Endothelial cell (in vitro differentiated cells): ENCODE data around the gene SMARCA2. TPM values are rescaled to one million over a fixed set of nuclear protein-coding genes. Genes with fewer than 3 reads are reported as not detected.

Experiments used
- DNase-seq: peaks from one replicate; pipeline ENCODE4 v3.0.0; 2021; ENCODE audit warnings: low spot score
- H3K27ac Mint-ChIP-seq: one replicate; pipeline ENCODE4 v1.8.0; 2021; ENCODE audit warnings: mixed read lengths, inconsistent platforms; ENCODE audit not compliant: unreplicated experiment
- H3K27me3 Mint-ChIP-seq: one replicate; pipeline ENCODE4 v1.8.0; 2021; ENCODE audit warnings: mild to moderate bottlenecking, moderate library complexity, mixed read lengths, inconsistent platforms; ENCODE audit not compliant: unreplicated experiment
- H3K36me3 Mint-ChIP-seq: one replicate; pipeline ENCODE4 v1.8.0; 2021; ENCODE audit warnings: mild to moderate bottlenecking, low read depth, mixed read lengths, inconsistent platforms; ENCODE audit not compliant: unreplicated experiment
- H3K4me1 Mint-ChIP-seq: one replicate; pipeline ENCODE4 v1.8.0; 2021; ENCODE audit warnings: mild to moderate bottlenecking, mixed read lengths, inconsistent platforms; ENCODE audit not compliant: unreplicated experiment
- H3K4me3 Mint-ChIP-seq: one replicate; pipeline ENCODE4 v1.8.0; 2021; ENCODE audit warnings: mild to moderate bottlenecking, mixed read lengths, inconsistent platforms; ENCODE audit not compliant: unreplicated experiment
- H3K9me3 Mint-ChIP-seq: one replicate; pipeline ENCODE4 v1.8.0; 2021; ENCODE audit warnings: mixed read lengths, inconsistent platforms; ENCODE audit not compliant: unreplicated experiment
- CTCF ChIP-seq: fragments of 200-600 bp; sonication (generic); IDR thresholded peaks from one replicate; pipeline ENCODE4 v1.5.0; 2021; ENCODE audit warnings: antibody characterized with exemption; ENCODE audit not compliant: unreplicated experiment
- total RNA-seq: library from RNA; stranded (reverse); fragmentation: NEBNext Ultra II Directional; extraction: Animal tissue kit (Norgen Biotek cat#: 25700); gene quantifications from one replicate; pipeline ENCODE4 v1.2.1, GENCODE V29; 2021; ENCODE audit not compliant: unreplicated experiment

SMARCA2 gene
- total RNA-seq, 1 donor from 2014 or later = 43.7 TPM

DNA sequence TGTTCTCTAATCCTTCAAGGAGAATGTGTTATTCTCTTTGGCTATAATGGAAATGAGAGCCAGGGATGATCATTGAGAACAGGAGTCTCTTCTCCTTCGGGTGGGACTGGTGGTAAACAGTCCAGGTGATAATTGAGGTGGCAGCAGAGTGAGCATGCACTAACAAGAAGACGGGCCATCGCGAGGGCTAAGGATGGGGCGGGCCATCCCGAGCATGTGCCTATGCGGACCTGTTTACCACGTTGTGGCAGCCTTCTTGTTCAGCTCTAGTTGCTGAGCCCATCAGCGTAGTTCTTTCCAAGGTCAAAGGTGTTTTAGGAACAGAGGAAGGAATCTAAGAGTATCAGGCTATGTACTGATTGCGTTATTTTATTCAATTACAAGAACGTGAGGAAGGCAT is 180.1 kb downstream of the SMARCA2 start:
- Mint-ChIP-seq H3K27ac (no peak overlapping the region), H3K9me3 (no peaks in the 10 kb centered on the region), H3K4me1 (peaks cover 6% of the 10 kb centered on the region), H3K36me3 (peaks cover 9% of the 10 kb centered on the region), H3K4me3 (no peak overlapping the region), H3K27me3 (peaks cover 2% of the 10 kb centered on the region)
- no peak for TF ChIP-seq CTCF
- no peak for DNase-seq

- no peak overlapping the region for H3K4me3 Mint-ChIP-seq
- no peak for TF ChIP-seq CTCF
- peaks cover 15% of the 10 kb centered on the region for H3K36me3 Mint-ChIP-seq
- H3K4me1 Mint-ChIP-seq = peaks cover 6% of the 10 kb centered on the region
- peaks cover 4% of the 10 kb centered on the region for H3K27me3 Mint-ChIP-seq
- no peak overlapping the region for H3K27ac Mint-ChIP-seq
- DNase-seq = no peak
- peaks cover 5% of the 10 kb centered on the region for H3K9me3 Mint-ChIP-seq
Measured at GRCh38 chr9:2196757-2197156, 181.6 kb downstream of the SMARCA2 start.

DNA sequence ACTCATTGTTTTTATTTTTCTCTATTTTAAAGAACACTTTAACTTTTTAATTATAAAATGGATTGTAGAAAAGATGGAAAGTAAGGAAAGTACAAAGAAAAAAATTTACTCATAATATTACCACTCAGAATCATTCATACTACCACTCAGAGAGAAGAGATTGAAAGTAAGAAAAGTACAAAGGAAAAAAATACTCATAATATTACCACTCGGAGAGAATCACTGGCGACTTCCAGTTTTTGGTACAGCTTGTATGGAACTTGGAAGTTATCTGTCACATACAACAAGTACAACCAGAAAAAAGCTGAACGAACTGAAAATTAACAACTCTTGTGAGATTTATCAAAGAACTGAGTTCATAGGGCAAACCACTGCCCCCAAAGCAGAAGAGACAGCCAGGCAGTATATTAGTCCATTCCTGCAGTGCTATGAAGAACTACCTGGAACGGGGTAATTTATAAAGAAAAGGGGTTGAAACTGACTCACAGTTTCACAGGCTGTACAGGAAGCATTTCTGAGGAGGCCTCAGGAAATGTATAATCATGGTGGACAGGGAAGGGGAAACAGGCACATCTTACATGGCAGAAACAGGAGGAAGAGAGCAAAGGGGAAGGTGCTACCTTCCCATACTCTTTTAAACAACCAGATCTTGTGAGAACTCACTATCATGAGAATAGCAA is 183.9 kb downstream of the SMARCA2 start:
- TF ChIP-seq CTCF = no peak
- DNase-seq = no peak
- peaks cover 15% of the 10 kb centered on the region for H3K36me3 Mint-ChIP-seq
- H3K27me3 Mint-ChIP-seq = peaks cover 2% of the 10 kb centered on the region
- H3K27ac Mint-ChIP-seq = peak overlapping the region; percentile 87
- H3K4me1 Mint-ChIP-seq = peaks cover 6% of the 10 kb centered on the region
- H3K4me3 Mint-ChIP-seq = peak overlapping the region; percentile 50
- peaks cover 5% of the 10 kb centered on the region for H3K9me3 Mint-ChIP-seq

- Mint-ChIP-seq H3K4me3 (peak overlapping the region; percentile 26), H3K9me3 (peaks cover 5% of the 10 kb centered on the region), H3K36me3 (peaks cover 15% of the 10 kb centered on the region), H3K27ac (peak overlapping the region; percentile 87), H3K4me1 (peaks cover 6% of the 10 kb centered on the region), H3K27me3 (peaks cover 2% of the 10 kb centered on the region)
- no peak for DNase-seq
- TF ChIP-seq CTCF = no peak
Measured at GRCh38 chr9:2199999-2200796, 185.1 kb downstream of the SMARCA2 start.

- no peaks in the 10 kb centered on the region for H3K36me3 Mint-ChIP-seq
- H3K9me3 Mint-ChIP-seq = no peaks in the 10 kb centered on the region
- no peak for TF ChIP-seq CTCF
- H3K27ac Mint-ChIP-seq = no peak overlapping the region
- no peak for DNase-seq
- H3K27me3 Mint-ChIP-seq = no peaks in the 10 kb centered on the region
- no peak overlapping the region for H3K4me3 Mint-ChIP-seq
- H3K4me1 Mint-ChIP-seq = peaks cover 10% of the 10 kb centered on the region
Measured at GRCh38 chr9:2208465-2208864, 193.3 kb downstream of the SMARCA2 start.
